NCI-H524 treated with DMSO at 0.1 percent for 48 hours (cell line): ENCODE measurements around the gene CERS3.

Experiments used
- DNase-seq: peaks from one replicate; lab custom pipeline; 2025; lab: John Stamatoyannopoulos, UW

CERS3 gene

DNA sequence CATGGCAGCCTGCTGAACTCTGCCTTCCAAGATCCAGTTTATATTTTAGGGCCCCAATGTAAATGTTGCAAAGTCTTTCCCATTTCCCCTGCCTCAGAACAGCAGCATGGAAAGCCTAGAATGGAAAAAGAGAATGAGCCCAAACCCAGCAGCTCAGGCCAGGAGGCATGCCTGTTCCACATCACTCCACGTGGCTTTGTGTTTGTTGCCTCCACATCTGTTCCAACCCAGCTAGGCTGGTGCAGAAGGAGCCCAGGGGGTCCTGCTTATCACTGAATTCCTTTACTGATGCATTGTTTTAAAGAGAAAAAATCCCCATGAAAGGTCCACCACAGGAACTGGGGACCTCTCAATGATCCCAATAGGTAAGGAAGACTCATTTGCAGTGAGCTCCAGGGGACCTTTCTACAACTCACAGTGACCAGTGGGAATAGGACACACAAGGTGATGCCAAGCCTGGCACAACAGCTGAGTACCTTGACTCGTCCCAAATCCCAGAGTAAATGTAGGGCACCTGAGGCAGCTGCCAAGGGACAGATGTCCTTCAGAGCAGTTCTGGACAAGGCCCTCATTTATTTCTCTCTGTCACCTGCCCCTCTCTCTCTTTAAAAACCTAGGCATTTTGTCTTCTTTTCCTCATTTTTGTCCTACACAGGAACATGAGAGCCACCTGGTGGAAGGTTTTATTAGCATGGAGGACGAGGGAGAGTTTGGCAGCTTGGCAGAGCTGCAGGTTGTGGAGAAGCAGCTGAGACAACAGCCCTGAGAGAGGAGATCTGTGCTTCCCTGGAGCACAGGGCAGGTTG, 145.2 kb downstream of the CERS3 start:
- peak; percentile 23 for DNase-seq

GRCh38 chr15:100373942-100374341, 154.8 kb downstream of the CERS3 start:
- DNase-seq, result no peak

GRCh38 chr15:100373120-100373896, 155.4 kb downstream of the CERS3 start:
- DNase-seq, result no peak

DNA sequence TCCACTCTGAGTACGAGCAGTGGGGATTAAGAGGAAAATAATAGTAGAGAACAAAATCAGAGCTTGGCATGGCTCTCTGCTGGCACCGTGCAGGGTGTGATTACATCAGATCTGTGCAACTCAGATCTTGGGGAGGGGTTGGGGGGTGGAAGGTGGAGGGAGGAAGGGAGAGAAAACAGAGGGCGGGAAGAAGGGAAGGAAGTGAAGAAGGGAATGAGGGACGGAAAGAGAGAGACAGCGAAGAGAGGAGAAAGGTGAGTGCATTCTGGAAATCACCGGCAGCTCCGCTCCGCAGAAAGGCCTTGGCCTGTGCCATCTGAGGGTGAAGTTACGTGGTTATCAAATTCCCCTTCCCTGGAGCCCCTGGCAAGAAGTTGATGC, 156.0 kb downstream of the CERS3 start:
- no peak for DNase-seq

DNA sequence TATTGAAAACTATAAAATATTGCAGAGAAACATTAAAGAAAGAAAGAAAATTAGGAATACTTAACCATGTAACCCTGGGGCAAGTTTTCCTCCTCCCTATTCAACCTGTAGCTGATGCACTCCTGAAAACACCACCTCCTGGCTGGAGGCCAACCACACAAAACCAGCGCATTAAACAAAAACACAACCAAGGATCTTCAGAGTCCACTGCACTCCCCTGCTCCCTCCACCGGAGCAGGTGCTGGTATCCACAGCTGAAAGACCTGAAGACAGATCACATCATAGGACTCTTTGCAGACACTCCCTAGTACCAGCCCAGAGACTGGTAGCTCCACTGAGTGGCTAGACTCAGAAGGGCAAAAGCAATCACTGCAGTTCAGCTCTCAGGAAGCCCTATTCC, 173.4 kb downstream of the CERS3 start:
- no peak for DNase-seq

GRCh38 chr15:100353449-100353848, 175.3 kb downstream of the CERS3 start:
- no peak for DNase-seq

DNA sequence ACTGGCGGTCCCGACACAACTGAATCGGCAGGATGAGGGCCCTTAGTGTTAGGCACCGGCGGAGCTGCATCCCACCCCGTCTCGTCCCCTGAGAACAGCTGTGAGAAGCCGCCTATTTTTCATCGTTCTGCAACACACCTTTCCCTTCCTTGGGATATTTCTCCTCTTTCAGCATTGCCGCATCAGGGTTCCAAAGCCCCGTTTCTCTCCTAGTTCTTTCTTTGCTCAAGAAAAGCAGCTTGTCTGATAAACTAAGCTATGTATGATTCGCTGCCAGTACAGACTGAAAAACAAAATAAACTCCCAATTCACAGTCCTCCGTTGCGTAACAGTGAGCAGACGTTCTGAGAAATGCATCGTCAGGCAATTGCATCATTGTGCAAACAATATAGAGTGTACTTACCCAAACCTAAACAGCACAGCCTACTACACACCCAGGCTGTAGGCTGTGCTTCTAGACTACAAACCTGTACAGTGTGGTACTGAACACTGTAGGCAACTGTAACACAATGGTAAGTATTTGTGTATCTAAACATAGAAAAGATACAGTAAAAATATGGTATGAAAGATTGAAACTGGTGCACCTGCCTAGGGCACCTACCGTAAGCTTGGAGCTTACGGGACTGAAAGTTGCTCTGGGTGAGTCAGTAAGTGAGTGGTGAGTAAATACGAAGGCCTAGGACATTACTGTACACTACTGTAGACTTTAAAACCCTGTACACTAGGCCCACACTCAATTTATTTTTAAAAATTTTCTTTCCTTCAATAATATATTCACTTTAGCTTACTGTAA, 178.1 kb downstream of the CERS3 start:
- no peak for DNase-seq
